Fibroblast of lung (primary cell): ENCODE measurements around the gene MTHFR.

Experiments
- CTCF ChIP-seq, 2 donors: IDR thresholded peaks in 1 of 2; conservative IDR thresholded peaks in 1 of 2; 1 replicate in 1 of 2; 2 replicates in 1 of 2; pipeline ENCODE4 v1.5.1; 2011 to 2012; ENCODE audit warnings: low read length in 2 of 2, control low read depth in 1 of 2, inconsistent platforms in 1 of 2, low read depth in 1 of 2, mild to moderate bottlenecking in 1 of 2
- EZH2 ChIP-seq: IDR thresholded peaks from 2 replicates; pipeline ENCODE4 v1.5.1; 2012; ENCODE audit warnings: low read length, control low read depth, mild to moderate bottlenecking; ENCODE audit errors: missing control alignments

- TF ChIP-seq CTCF (conservative IDR thresholded peaks at IDR 0.05 in 1 of 2, IDR thresholded peaks at IDR 0.05 in 1 of 2; ENCODE audit: low read depth in 1 of 2, low read length in 2 of 2): no peak
- no peak for TF ChIP-seq EZH2
These were observed 15.5 kb downstream of the MTHFR start for GRCh38 chr1:11790101-11790879.
